ENCODE data around the gene TMEM151B. TPM values are rescaled to one million over a fixed set of nuclear protein-coding genes. Genes with fewer than 3 reads are reported as not detected.

Gene TMEM151B
- total RNA-seq, 2 donors from 2014 or later: not detected

DNA sequence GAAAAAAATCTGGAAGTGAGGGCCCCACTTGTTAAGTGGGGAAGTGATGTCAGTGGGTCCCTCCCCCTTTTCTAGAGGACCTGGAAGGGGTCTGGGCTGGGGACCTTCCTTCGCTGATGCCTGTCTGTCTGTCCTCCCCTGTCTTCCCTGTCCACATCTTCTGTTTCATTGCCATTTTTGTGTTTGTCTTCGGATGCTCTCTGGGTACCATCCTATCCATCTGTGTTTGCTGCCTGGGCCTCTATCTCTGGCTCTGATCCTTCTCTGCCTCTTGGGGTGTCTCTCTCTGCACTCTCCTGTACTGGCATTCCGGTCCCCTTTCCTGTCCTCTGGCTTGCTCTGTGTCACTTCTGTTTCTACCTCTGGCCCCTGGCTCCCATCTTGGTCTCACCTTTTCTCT, 2.3 kb downstream of the TMEM151B start:
- no peak overlapping the region for H3K4me3 ChIP-seq
- DNase-seq (ENCODE audit: low spot score): no peak
- TF ChIP-seq CTCF (IDR thresholded peaks at IDR 0.05): no peak
- no peak for ATAC-seq (ENCODE audit: insufficient number of reproducible peaks, low FRiP score, low read depth)
- H3K4me1 ChIP-seq (ENCODE audit: control insufficient read depth in 1 of 2, low read depth in 2 of 2): peaks cover 0 to 15% of the 10 kb centered on the region in 2 donors
- no peak overlapping the region for H3K27ac ChIP-seq
- peaks cover 4% of the 10 kb centered on the region for H3K27me3 ChIP-seq (replicated peaks; ENCODE audit: insufficient read depth)
- H3K36me3 ChIP-seq: no peaks in the 10 kb centered on the region
- no peaks in the 10 kb centered on the region for H3K9me3 ChIP-seq

DNA sequence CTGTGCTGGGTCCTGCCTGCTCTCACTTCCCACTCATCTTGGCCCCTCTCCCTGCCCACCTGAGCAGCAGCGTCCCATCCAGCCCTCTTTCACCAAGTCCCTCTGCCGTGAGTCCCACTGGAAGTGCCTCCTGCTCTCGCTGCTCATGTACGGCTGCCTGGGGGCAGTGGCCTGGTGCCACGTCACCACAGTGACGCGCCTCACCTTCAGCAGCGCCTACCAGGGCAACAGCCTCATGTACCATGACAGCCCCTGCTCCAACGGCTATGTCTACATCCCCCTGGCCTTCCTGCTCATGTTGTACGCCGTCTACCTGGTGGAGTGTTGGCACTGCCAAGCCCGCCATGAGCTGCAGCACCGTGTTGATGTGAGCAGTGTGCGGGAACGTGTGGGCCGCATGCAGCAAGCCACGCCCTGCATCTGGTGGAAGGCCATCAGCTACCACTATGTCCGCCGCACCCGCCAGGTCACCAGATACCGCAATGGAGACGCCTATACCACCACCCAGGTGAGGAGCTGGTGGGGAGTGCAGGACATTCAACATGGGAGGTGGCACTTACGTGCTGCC, 2.8 kb downstream of the TMEM151B start:
- H3K4me1 ChIP-seq (ENCODE audit: control insufficient read depth in 1 of 2, low read depth in 2 of 2): peaks cover 0 to 15% of the 10 kb centered on the region in 2 donors
- H3K9me3 ChIP-seq: no peaks in the 10 kb centered on the region
- no peak overlapping the region for H3K27ac ChIP-seq
- no peaks in the 10 kb centered on the region for H3K36me3 ChIP-seq
- ATAC-seq (ENCODE audit: insufficient number of reproducible peaks, low FRiP score, low read depth) (no peak), DNase-seq (ENCODE audit: low spot score) (no peak)
- peaks cover 4% of the 10 kb centered on the region for H3K27me3 ChIP-seq (replicated peaks; ENCODE audit: insufficient read depth)
- H3K4me3 ChIP-seq: no peak overlapping the region
- TF ChIP-seq CTCF (IDR thresholded peaks at IDR 0.05): no peak

- Histone ChIP-seq H3K4me1 (ENCODE audit: control insufficient read depth in 1 of 2, low read depth in 2 of 2) (peaks cover 0 to 15% of the 10 kb centered on the region in 2 donors), H3K36me3 (no peaks in the 10 kb centered on the region), H3K4me3 (no peak overlapping the region), H3K9me3 (no peaks in the 10 kb centered on the region), H3K27me3 (replicated peaks; ENCODE audit: insufficient read depth) (peaks cover 4% of the 10 kb centered on the region), H3K27ac (no peak overlapping the region)
- TF ChIP-seq CTCF (IDR thresholded peaks at IDR 0.05): no peak
- no peak for DNase-seq (ENCODE audit: low spot score)
- no peak for ATAC-seq (ENCODE audit: insufficient number of reproducible peaks, low FRiP score, low read depth)
These were observed 3.4 kb downstream of the TMEM151B start for GRCh38 chr6:44273617-44274016.

GRCh38 chr6:44275271-44275748, 5.1 kb downstream of the TMEM151B start:
- Histone ChIP-seq H3K9me3 (no peaks in the 10 kb centered on the region), H3K4me1 (ENCODE audit: control insufficient read depth in 1 of 2, low read depth in 2 of 2) (peaks cover 0 to 15% of the 10 kb centered on the region in 2 donors), H3K36me3 (no peaks in the 10 kb centered on the region), H3K27ac (no peak overlapping the region), H3K4me3 (peak overlapping the region; percentile 64), H3K27me3 (replicated peaks; ENCODE audit: insufficient read depth) (no peaks in the 10 kb centered on the region)
- ATAC-seq (ENCODE audit: insufficient number of reproducible peaks, low FRiP score, low read depth) (no peak), DNase-seq (ENCODE audit: low spot score) (no peak)
- TF ChIP-seq CTCF (IDR thresholded peaks at IDR 0.05): no peak

GRCh38 chr6:44275749-44276648, 5.7 kb downstream of the TMEM151B start:
- Histone ChIP-seq H3K27me3 (replicated peaks; ENCODE audit: insufficient read depth) (no peaks in the 10 kb centered on the region), H3K4me3 (peak overlapping the region; percentile 64), H3K4me1 (ENCODE audit: control insufficient read depth in 1 of 2, low read depth in 2 of 2) (peaks cover 0 to 15% of the 10 kb centered on the region in 2 donors), H3K36me3 (no peaks in the 10 kb centered on the region), H3K9me3 (no peaks in the 10 kb centered on the region), H3K27ac (no peak overlapping the region)
- TF ChIP-seq CTCF (IDR thresholded peaks at IDR 0.05): no peak
- DNase-seq (ENCODE audit: low spot score) (no peak), ATAC-seq (ENCODE audit: insufficient number of reproducible peaks, low FRiP score, low read depth) (no peak)

All from thoracic aorta (tissue), 2 donors.